Measurements from ENCODE around the gene PELI3. TPM values are rescaled to one million over a fixed set of nuclear protein-coding genes. Genes with fewer than 3 reads are reported as not detected.

The PELI3 gene
- total RNA-seq, 1 donor from 2014 or later: 11.6 TPM

GRCh38 chr11:66470015-66470414 lies 3.3 kb downstream of the PELI3 start:
- FAIRE-seq (no peak), DNase-seq (ENCODE audit: low read depth) (no peak)
- H3K27me3 ChIP-seq (ENCODE audit: control insufficient read depth, insufficient read depth, low read length): no peaks in the 10 kb centered on the region
- H3K4me3 ChIP-seq (ENCODE audit: low read depth, low read length): no peak overlapping the region
- TF ChIP-seq CTCF (IDR thresholded peaks at IDR 0.05; ENCODE audit: insufficient read depth, low read length, severe bottlenecking): no peak
- peaks cover 8% of the 10 kb centered on the region for H3K36me3 ChIP-seq (ENCODE audit: control insufficient read depth, insufficient read depth, low read length)

GRCh38 chr11:66471142-66471541 lies 4.4 kb downstream of the PELI3 start:
- no peak for FAIRE-seq
- Histone ChIP-seq H3K27me3 (ENCODE audit: control insufficient read depth, insufficient read depth, low read length) (no peaks in the 10 kb centered on the region), H3K36me3 (ENCODE audit: control insufficient read depth, insufficient read depth, low read length) (peaks cover 12% of the 10 kb centered on the region), H3K4me3 (ENCODE audit: low read depth, low read length) (no peak overlapping the region)
- no peak for TF ChIP-seq CTCF (IDR thresholded peaks at IDR 0.05; ENCODE audit: insufficient read depth, low read length, severe bottlenecking)
- DNase-seq (ENCODE audit: low read depth): no peak

- FAIRE-seq (no peak), DNase-seq (ENCODE audit: low read depth) (no peak)
- Histone ChIP-seq H3K27me3 (ENCODE audit: control insufficient read depth, insufficient read depth, low read length) (no peaks in the 10 kb centered on the region), H3K36me3 (ENCODE audit: control insufficient read depth, insufficient read depth, low read length) (peaks cover 12% of the 10 kb centered on the region), H3K4me3 (ENCODE audit: low read depth, low read length) (no peak overlapping the region)
- no peak for TF ChIP-seq CTCF (IDR thresholded peaks at IDR 0.05; ENCODE audit: insufficient read depth, low read length, severe bottlenecking)
Measured at GRCh38 chr11:66472054-66472453, 5.3 kb downstream of the PELI3 start.

- FAIRE-seq: no peak
- no peak for DNase-seq (ENCODE audit: low read depth)
- H3K36me3 ChIP-seq (ENCODE audit: control insufficient read depth, insufficient read depth, low read length): peaks cover 12% of the 10 kb centered on the region
Measured at GRCh38 chr11:66473167-66473566, 6.5 kb downstream of the PELI3 start.

GRCh38 chr11:66473608-66474515 lies 7.2 kb downstream of the PELI3 start:
- no peak for TF ChIP-seq CTCF (IDR thresholded peaks at IDR 0.05; ENCODE audit: insufficient read depth, low read length, severe bottlenecking)
- Histone ChIP-seq H3K4me3 (ENCODE audit: low read depth, low read length) (no peak overlapping the region), H3K36me3 (ENCODE audit: control insufficient read depth, insufficient read depth, low read length) (peaks cover 11% of the 10 kb centered on the region), H3K27me3 (ENCODE audit: control insufficient read depth, insufficient read depth, low read length) (no peaks in the 10 kb centered on the region)
- FAIRE-seq: no peak
- peak; percentile 70 for DNase-seq (ENCODE audit: low read depth)

More at GRCh38 chr11:66473167-66473566, 6.5 kb downstream of the PELI3 start:
- no peak overlapping the region for H3K4me3 ChIP-seq (ENCODE audit: low read depth, low read length)
- no peaks in the 10 kb centered on the region for H3K27me3 ChIP-seq (ENCODE audit: control insufficient read depth, insufficient read depth, low read length)
- TF ChIP-seq CTCF (IDR thresholded peaks at IDR 0.05; ENCODE audit: insufficient read depth, low read length, severe bottlenecking): no peak
